ENCODE data around the gene INPP4A. TPM values are rescaled to one million over a fixed set of nuclear protein-coding genes. Genes with fewer than 3 reads are reported as not detected.

Gene INPP4A
- total and polyA plus RNA-seq, 7 donors = 1.8 to 49.9 (median 30.4) TPM

GRCh38 chr2:98480598-98480997 lies 35.9 kb downstream of the INPP4A start:
- Histone ChIP-seq H3K4me3 (no peak overlapping the region), H3K9me3 (no peaks in the 10 kb centered on the region), H3K27me3 (no peaks in the 10 kb centered on the region), H3K36me3 (no peaks in the 10 kb centered on the region), H3K4me1 (peaks cover 0 to 85% (median 65%) of the 10 kb centered on the region in 4 donors), H3K27ac (peak overlapping the region in 3 of 4 donors; percentile 50 to 63 (median 62))
- DNase-seq = peak; percentile 54
- intact Hi-C loops (cut with DNase I) = no loop called here
- TF ChIP-seq EP300 (IDR thresholded peaks at IDR 0.05) (no peak), POLR2A (IDR thresholded peaks at IDR 0.05) (no peak), CTCF (IDR thresholded peaks at IDR 0.05) (no peak), POLR2AphosphoS5 (IDR thresholded peaks at IDR 0.05) (no peak)
- WGBS, 2 donors = 90 to 92% methylated on average over 9 of the region's 9 CpGs

GRCh38 chr2:98482362-98482761 lies 37.7 kb downstream of the INPP4A start:
- Histone ChIP-seq H3K9me3 (no peaks in the 10 kb centered on the region), H3K4me1 (peaks cover 0 to 84% (median 61%) of the 10 kb centered on the region in 4 donors), H3K27ac (no peak overlapping the region), H3K36me3 (no peaks in the 10 kb centered on the region), H3K4me3 (no peak overlapping the region), H3K27me3 (no peaks in the 10 kb centered on the region)
- WGBS, 2 donors = 83 to 85% methylated on average over 2 of the region's 2 CpGs
- no peak for TF ChIP-seq POLR2AphosphoS5 (IDR thresholded peaks at IDR 0.05)
- no peak for TF ChIP-seq EP300 (IDR thresholded peaks at IDR 0.05)
- no peak for TF ChIP-seq CTCF (IDR thresholded peaks at IDR 0.05)
- no peak for TF ChIP-seq POLR2A (IDR thresholded peaks at IDR 0.05)
- intact Hi-C loops (cut with DNase I) = no loop called here
- peak; percentile 55 for DNase-seq

- TF ChIP-seq POLR2A (IDR thresholded peaks at IDR 0.05) (no peak), POLR2AphosphoS5 (IDR thresholded peaks at IDR 0.05) (no peak), CTCF (IDR thresholded peaks at IDR 0.05) (no peak), EP300 (IDR thresholded peaks at IDR 0.05) (no peak)
- Histone ChIP-seq H3K4me1 (peaks cover 0 to 85% (median 60%) of the 10 kb centered on the region in 4 donors), H3K4me3 (no peak overlapping the region), H3K9me3 (no peaks in the 10 kb centered on the region), H3K36me3 (no peaks in the 10 kb centered on the region), H3K27ac (no peak overlapping the region), H3K27me3 (no peaks in the 10 kb centered on the region)
- DNase-seq = peak; percentile 36
- intact Hi-C loops (cut with DNase I) = no loop called here
- 77 to 89% methylated on average over 6 of the region's 6 CpGs for WGBS, 2 donors
Measured at GRCh38 chr2:98483257-98483861, 38.7 kb downstream of the INPP4A start.

- Histone ChIP-seq H3K4me1 (peaks cover 0 to 81% (median 60%) of the 10 kb centered on the region in 4 donors), H3K9me3 (no peaks in the 10 kb centered on the region), H3K36me3 (no peaks in the 10 kb centered on the region), H3K27ac (no peak overlapping the region), H3K4me3 (no peak overlapping the region), H3K27me3 (no peaks in the 10 kb centered on the region)
- TF ChIP-seq POLR2AphosphoS5 (IDR thresholded peaks at IDR 0.05) = no peak
- no peak for TF ChIP-seq CTCF (IDR thresholded peaks at IDR 0.05)
- no peak for TF ChIP-seq EP300 (IDR thresholded peaks at IDR 0.05)
- no peak for TF ChIP-seq POLR2A (IDR thresholded peaks at IDR 0.05)
- intact Hi-C loops (cut with DNase I) = no loop called here
- 30 to 72% methylated on average over 5 of the region's 5 CpGs for WGBS, 2 donors
- peak; percentile 52 for DNase-seq
Measured at GRCh38 chr2:98484121-98484557, 39.5 kb downstream of the INPP4A start.

Measured in sigmoid colon (tissue), 7 donors.